GM12892 (cell line): Measurements from ENCODE around the gene MTUS2.

Experiments
- POLR2A ChIP-seq: IDR thresholded peaks from 2 replicates; pipeline ENCODE4 v1.6.1; 2011; ENCODE audit warnings: low read depth, low read length, control low read depth
- POLR2AphosphoS5 ChIP-seq: IDR thresholded peaks from 2 replicates; pipeline ENCODE4 v1.6.1; 2011; ENCODE audit warnings: low read depth, low read length, control low read depth
- TAF1 ChIP-seq: IDR thresholded peaks from 2 replicates; pipeline ENCODE4 v1.6.1; 2011; ENCODE audit warnings: low read depth, mild to moderate bottlenecking, control low read depth, low read length, borderline replicate concordance

DNA sequence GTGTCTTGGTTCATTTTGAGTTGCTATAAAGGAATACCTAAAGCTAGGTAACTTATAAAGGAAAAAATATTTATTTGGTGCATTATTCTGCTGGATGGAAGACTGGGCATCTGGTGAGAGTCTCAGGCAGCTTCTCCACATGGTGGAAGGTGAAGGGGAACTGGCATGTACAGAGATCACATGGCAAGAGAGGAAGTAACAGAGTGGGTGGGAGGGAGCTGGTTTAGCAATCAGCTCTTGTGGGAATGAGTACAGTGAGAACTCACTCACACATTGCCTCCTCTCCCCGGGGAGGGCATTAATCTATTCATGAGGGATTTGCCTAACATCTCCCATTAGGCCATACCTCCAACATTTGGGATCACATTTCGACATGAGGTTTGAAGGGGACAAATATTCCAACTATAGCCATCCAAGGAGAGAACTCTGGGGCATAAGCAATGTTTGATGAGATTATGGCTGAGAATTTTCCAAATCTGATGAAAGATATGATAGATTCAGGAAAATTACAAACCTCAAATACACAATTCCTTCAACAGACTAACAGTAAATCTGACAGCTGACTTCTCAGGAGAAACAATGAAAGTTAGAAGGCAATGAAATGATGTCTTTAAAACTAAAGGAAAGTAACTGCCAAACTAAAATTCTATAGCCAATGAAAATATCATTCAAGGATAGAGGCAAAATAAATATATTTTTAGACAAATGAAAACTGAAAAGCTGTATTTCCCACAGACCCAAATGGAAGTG lies 52.5 kb downstream of the MTUS2 start:
- no peak for TF ChIP-seq TAF1
- TF ChIP-seq POLR2A: no peak
- TF ChIP-seq POLR2AphosphoS5: no peak
